Central memory CD8-positive, alpha-beta T cell (primary cell): Measurements from ENCODE around the gene GRWD1.
A peak's percentile ranks its signal among the peaks of the same experiment; 100 is the strongest.

Experiments
- ATAC-seq: fragments of 150-1000 bp; cut with Tn5 transposase; replicated peaks from 2 replicates; pipeline ENCODE4 v1.10.0; 2022; ENCODE audit warnings: mild to moderate bottlenecking, moderate FRiP score, moderate number of reproducible peaks; ENCODE audit not compliant: poor library complexity, severe bottlenecking; ENCODE audit errors: extremely low read depth
- DNase-seq, 2 donors: peaks; one replicate each; pipeline ENCODE4 v3.0.0; 2021; ENCODE audit warnings: low spot score in 2 of 2
- H3K27ac Mint-ChIP-seq: one replicate; pipeline ENCODE4 v1.8.0; 2022; ENCODE audit warnings: low read depth, mild to moderate bottlenecking, moderate library complexity, mixed read lengths
- H3K27me3 Mint-ChIP-seq: one replicate; pipeline ENCODE4 v1.8.0; 2022; ENCODE audit warnings: mixed read lengths
- H3K36me3 Mint-ChIP-seq: one replicate; pipeline ENCODE4 v1.8.0; 2022; ENCODE audit warnings: mild to moderate bottlenecking, moderate library complexity, mixed read lengths; ENCODE audit not compliant: insufficient read depth
- H3K4me1 Mint-ChIP-seq: one replicate; pipeline ENCODE4 v1.8.0; 2022; ENCODE audit warnings: mixed read lengths
- H3K4me3 Mint-ChIP-seq: one replicate; pipeline ENCODE4 v1.8.0; 2022; ENCODE audit warnings: mild to moderate bottlenecking, moderate library complexity, mixed read lengths
- H3K9me3 Mint-ChIP-seq: one replicate; pipeline ENCODE4 v1.8.0; 2022; ENCODE audit warnings: mixed read lengths

The GRWD1 gene

GRCh38 chr19:48454150-48454730, 8.5 kb downstream of the GRWD1 start:
- Mint-ChIP-seq H3K27me3 (no peaks in the 10 kb centered on the region), H3K27ac (peak overlapping the region; percentile 71), H3K36me3 (peaks cover 39% of the 10 kb centered on the region), H3K4me1 (peaks cover 10% of the 10 kb centered on the region), H3K4me3 (no peak overlapping the region), H3K9me3 (no peaks in the 10 kb centered on the region)
- ATAC-seq = no peak
- no peak for DNase-seq

GRCh38 chr19:48455171-48455907, 9.6 kb downstream of the GRWD1 start, which contains the start of gene KCNJ14:
TSS of gene KCNJ14 (plus strand) at chr19:48455574. CDS start at chr19:48461725, 6,151 bp downstream.
- Mint-ChIP-seq H3K4me1 (peaks cover 9% of the 10 kb centered on the region), H3K27ac (peak within 1 kb of the TSS; percentile 71), H3K36me3 (peaks cover 33% of the 10 kb centered on the region), H3K9me3 (no peaks in the 10 kb centered on the region), H3K4me3 (no peak within 1 kb of the TSS), H3K27me3 (no peaks in the 10 kb centered on the region)
- DNase-seq = no peak
- ATAC-seq = no peak

- DNase-seq = no peak
- no peaks in the 10 kb centered on the region for H3K9me3 Mint-ChIP-seq
- no peaks in the 10 kb centered on the region for H3K27me3 Mint-ChIP-seq
- H3K4me1 Mint-ChIP-seq = peaks cover 9% of the 10 kb centered on the region
- no peak overlapping the region for H3K27ac Mint-ChIP-seq
- H3K4me3 Mint-ChIP-seq = no peak overlapping the region
- H3K36me3 Mint-ChIP-seq = peaks cover 28% of the 10 kb centered on the region
- ATAC-seq = no peak
These were observed 10.3 kb downstream of the GRWD1 start for GRCh38 chr19:48455908-48456562.

- Mint-ChIP-seq H3K27me3 (no peaks in the 10 kb centered on the region), H3K9me3 (no peaks in the 10 kb centered on the region), H3K4me1 (peaks cover 9% of the 10 kb centered on the region), H3K4me3 (no peak overlapping the region), H3K36me3 (peaks cover 23% of the 10 kb centered on the region), H3K27ac (no peak overlapping the region)
- no peak for DNase-seq
- no peak for ATAC-seq
These were observed 11.1 kb downstream of the GRWD1 start for GRCh38 chr19:48456864-48457263.

GRCh38 chr19:48458016-48458415, 12.2 kb downstream of the GRWD1 start:
- H3K27ac Mint-ChIP-seq = no peak overlapping the region
- H3K27me3 Mint-ChIP-seq = no peaks in the 10 kb centered on the region
- H3K36me3 Mint-ChIP-seq = peaks cover 18% of the 10 kb centered on the region
- ATAC-seq = no peak
- no peak for DNase-seq
- no peak overlapping the region for H3K4me3 Mint-ChIP-seq
- H3K9me3 Mint-ChIP-seq = no peaks in the 10 kb centered on the region
- peaks cover 9% of the 10 kb centered on the region for H3K4me1 Mint-ChIP-seq

- H3K4me3 Mint-ChIP-seq = no peak overlapping the region
- no peaks in the 10 kb centered on the region for H3K4me1 Mint-ChIP-seq
- ATAC-seq (no peak), DNase-seq (no peak)
- H3K36me3 Mint-ChIP-seq = peaks cover 14% of the 10 kb centered on the region
- H3K27ac Mint-ChIP-seq = no peak overlapping the region
- H3K27me3 Mint-ChIP-seq = no peaks in the 10 kb centered on the region
- no peaks in the 10 kb centered on the region for H3K9me3 Mint-ChIP-seq
These were observed 15.8 kb downstream of the GRWD1 start for GRCh38 chr19:48461651-48461981.

GRCh38 chr19:48461982-48462655, 16.3 kb downstream of the GRWD1 start:
- Mint-ChIP-seq H3K27ac (no peak overlapping the region), H3K4me3 (no peak overlapping the region), H3K27me3 (no peaks in the 10 kb centered on the region), H3K9me3 (no peaks in the 10 kb centered on the region), H3K36me3 (peaks cover 12% of the 10 kb centered on the region), H3K4me1 (no peaks in the 10 kb centered on the region)
- no peak for ATAC-seq
- DNase-seq = no peak

GRCh38 chr19:48465215-48465614, 19.4 kb downstream of the GRWD1 start:
- H3K27ac Mint-ChIP-seq = no peak overlapping the region
- peaks cover 3% of the 10 kb centered on the region for H3K4me1 Mint-ChIP-seq
- no peak overlapping the region for H3K4me3 Mint-ChIP-seq
- H3K36me3 Mint-ChIP-seq = peaks cover 19% of the 10 kb centered on the region
- H3K9me3 Mint-ChIP-seq = no peaks in the 10 kb centered on the region
- H3K27me3 Mint-ChIP-seq = no peaks in the 10 kb centered on the region
- ATAC-seq (no peak), DNase-seq (no peak)

- peaks cover 18% of the 10 kb centered on the region for H3K36me3 Mint-ChIP-seq
- H3K27ac Mint-ChIP-seq = no peak overlapping the region
- no peak overlapping the region for H3K4me3 Mint-ChIP-seq
- peaks cover 5% of the 10 kb centered on the region for H3K4me1 Mint-ChIP-seq
- ATAC-seq (no peak), DNase-seq (no peak)
- H3K9me3 Mint-ChIP-seq = no peaks in the 10 kb centered on the region
- no peaks in the 10 kb centered on the region for H3K27me3 Mint-ChIP-seq
These were observed 21.0 kb downstream of the GRWD1 start for GRCh38 chr19:48466561-48467325.

- Mint-ChIP-seq H3K36me3 (peaks cover 19% of the 10 kb centered on the region), H3K27me3 (no peaks in the 10 kb centered on the region), H3K4me1 (peaks cover 10% of the 10 kb centered on the region), H3K4me3 (peak overlapping the region; percentile 89), H3K9me3 (no peaks in the 10 kb centered on the region), H3K27ac (peak overlapping the region; percentile 79)
- peak; percentile 97 to 100 for DNase-seq
- peak; percentile 94 for ATAC-seq
These were observed 23.0 kb downstream of the GRWD1 start for GRCh38 chr19:48468772-48469288.

GRCh38 chr19:48469289-48469881, 23.6 kb downstream of the GRWD1 start, which contains the start of gene CYTH2:
TSS of gene CYTH2 (plus strand) at chr19:48469369. CDS start at chr19:48469508, 139 bp downstream.
- H3K27ac Mint-ChIP-seq = peak within 1 kb of the TSS; percentile 79
- H3K27me3 Mint-ChIP-seq = no peaks in the 10 kb centered on the region
- peaks cover 13% of the 10 kb centered on the region for H3K4me1 Mint-ChIP-seq
- no peaks in the 10 kb centered on the region for H3K9me3 Mint-ChIP-seq
- H3K4me3 Mint-ChIP-seq = peak within 1 kb of the TSS; percentile 89
- ATAC-seq = peak; percentile 3
- peaks cover 19% of the 10 kb centered on the region for H3K36me3 Mint-ChIP-seq
- no peak for DNase-seq
